GM19025 (cell line): ENCODE results near the gene GPR18.
"Not testable (repeated sequence)": the region's sequence is repeated elsewhere in the genome, so short reads cannot be mapped to it uniquely, and the experiment has no call there.

ENCODE experiments used
- ATAC-seq: cut with Tn5 transposase; IDR thresholded peaks from one replicate; pipeline ENCODE4 v1.9.1; 2021; ENCODE audit warnings: mild to moderate bottlenecking, low read depth, moderate library complexity; ENCODE audit not compliant: unreplicated experiment

GPR18 gene

GRCh38 chr13:99269627-99270241, 11.6 kb upstream of the GPR18 start:
- ATAC-seq = peak; percentile 56

- ATAC-seq = no peak
Measured at GRCh38 chr13:99268822-99269221, 10.6 kb upstream of the GPR18 start.

GRCh38 chr13:99267927-99268326, 9.7 kb upstream of the GPR18 start:
- ATAC-seq = no peak

GRCh38 chr13:99266827-99267226, 8.6 kb upstream of the GPR18 start:
- no peak for ATAC-seq

- ATAC-seq = no peak
Measured at GRCh38 chr13:99265821-99266426, 7.7 kb upstream of the GPR18 start.

GRCh38 chr13:99265162-99265800, 7.1 kb upstream of the GPR18 start:
- no peak for ATAC-seq

GRCh38 chr13:99264051-99264450, 5.9 kb upstream of the GPR18 start:
- ATAC-seq = no peak

GRCh38 chr13:99263126-99263785, 5.1 kb upstream of the GPR18 start:
- no peak for ATAC-seq

GRCh38 chr13:99261059-99261458, 2.9 kb upstream of the GPR18 start:
- ATAC-seq = no peak

- ATAC-seq = no peak
Measured at GRCh38 chr13:99260216-99260615, 2.0 kb upstream of the GPR18 start.

GRCh38 chr13:99258946-99259345, 767 bp upstream of the GPR18 start:
- peak; percentile 67 for ATAC-seq

- no peak for ATAC-seq
Measured at GRCh38 chr13:99257291-99257690, 888 bp downstream of the GPR18 start.

GRCh38 chr13:99256709-99257108, 1.5 kb downstream of the GPR18 start:
- ATAC-seq = no peak

- ATAC-seq = no peak
Measured at GRCh38 chr13:99256283-99256682, 1.9 kb downstream of the GPR18 start.

- no peak for ATAC-seq
Measured at GRCh38 chr13:99255271-99255670, 2.9 kb downstream of the GPR18 start.

GRCh38 chr13:99254830-99255229, 3.3 kb downstream of the GPR18 start:
- no peak for ATAC-seq

GRCh38 chr13:99251921-99252320, 6.3 kb downstream of the GPR18 start:
- no peak for ATAC-seq

- ATAC-seq = no peak
Measured at GRCh38 chr13:99250982-99251825, 7.0 kb downstream of the GPR18 start.

- not testable (repeated sequence) for ATAC-seq
Measured at GRCh38 chr13:99249606-99250005, 8.6 kb downstream of the GPR18 start.

GRCh38 chr13:99249178-99249577, 9.0 kb downstream of the GPR18 start:
- not testable (repeated sequence) for ATAC-seq

GRCh38 chr13:99246100-99246499, 12.1 kb downstream of the GPR18 start:
- ATAC-seq = no peak
